HAP-1 (cell line): Measurements from ENCODE around the gene ZNF202.
"Not testable (repeated sequence)": the region's sequence is repeated elsewhere in the genome, so short reads cannot be mapped to it uniquely, and the experiment has no call there.

Experiments
- DNase-seq, 2 experiments: peaks; one replicate each; pipeline ENCODE4 v3.0.0-alpha.2; 2016 to 2020; ENCODE audit warnings: low spot score in 2 of 2
- H3K27me3 ChIP-seq: fragments of 250-450 bp; sonication (Bioruptor Pico); 2 replicates; pipeline ENCODE4 v1.5.1; 2020; ENCODE audit warnings: low read depth, mild to moderate bottlenecking, moderate library complexity
- H3K36me3 ChIP-seq: fragments of 250-450 bp; sonication (Bioruptor Pico); replicated peaks from 2 replicates; pipeline ENCODE4 v1.5.1; 2020; ENCODE audit warnings: mild to moderate bottlenecking
- H3K4me1 ChIP-seq: fragments of 250-450 bp; sonication (Bioruptor Pico); 2 replicates; pipeline ENCODE4 v1.5.1; 2020; ENCODE audit warnings: mild to moderate bottlenecking
- H3K4me3 ChIP-seq: fragments of 250-450 bp; sonication (Bioruptor Pico); 2 replicates; pipeline ENCODE4 v1.5.1; 2020; ENCODE audit warnings: mild to moderate bottlenecking, moderate library complexity
- H3K9me3 ChIP-seq: fragments of 250-450 bp; sonication (Bioruptor Pico); 2 replicates; pipeline ENCODE4 v1.5.1; 2020; ENCODE audit warnings: mild to moderate bottlenecking, moderate library complexity
- in situ Hi-C: fragments of 300-500 bp; cut with MboI; formaldehyde crosslinking; loops from 3 replicates; pipeline ENCODE4 v1.14.3; 2020; ENCODE audit warnings: low sequenced_read_pairs, inconsistent platforms, mixed read lengths

The ZNF202 gene

DNA sequence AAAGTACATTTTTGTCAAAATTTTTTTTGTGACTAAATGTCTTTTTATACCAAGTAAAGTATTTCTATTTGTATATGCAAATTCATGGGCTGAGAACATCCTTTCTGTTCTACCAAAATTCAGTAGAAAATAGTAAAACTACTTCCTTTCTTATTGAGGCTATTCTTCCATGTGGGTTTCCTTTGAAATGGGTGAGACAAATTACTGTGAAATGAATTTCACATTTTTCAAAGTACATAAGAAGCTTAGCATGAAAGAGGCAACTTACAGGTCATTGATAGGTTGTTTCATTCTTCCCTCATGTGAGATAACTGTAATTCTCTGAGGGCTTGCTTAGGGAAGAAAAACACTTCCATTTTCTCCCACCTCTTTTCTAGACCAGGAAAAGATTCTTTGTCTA lies 13.9 kb upstream of the ZNF202 start:
- Histone ChIP-seq H3K27me3 (peaks cover 10% of the 10 kb centered on the region), H3K4me3 (no peak overlapping the region), H3K4me1 (no peaks in the 10 kb centered on the region), H3K36me3 (no peaks in the 10 kb centered on the region), H3K9me3 (no peaks in the 10 kb centered on the region)
- no peak for DNase-seq
- in situ Hi-C loops: no loop called here

GRCh38 chr11:123754101-123754568 lies 12.7 kb upstream of the ZNF202 start, which contains the start of gene OR6X1:
Gene OR6X1, minus strand, starts transcription at chr11:123754518. Its CDS starts 0 bp downstream, at chr11:123754518.
- Histone ChIP-seq H3K4me3 (no peak within 1 kb of the TSS), H3K36me3 (no peaks in the 10 kb centered on the region), H3K4me1 (no peaks in the 10 kb centered on the region), H3K27me3 (peaks cover 10% of the 10 kb centered on the region), H3K9me3 (no peaks in the 10 kb centered on the region)
- in situ Hi-C loops: no loop called here
- no peak for DNase-seq

DNA sequence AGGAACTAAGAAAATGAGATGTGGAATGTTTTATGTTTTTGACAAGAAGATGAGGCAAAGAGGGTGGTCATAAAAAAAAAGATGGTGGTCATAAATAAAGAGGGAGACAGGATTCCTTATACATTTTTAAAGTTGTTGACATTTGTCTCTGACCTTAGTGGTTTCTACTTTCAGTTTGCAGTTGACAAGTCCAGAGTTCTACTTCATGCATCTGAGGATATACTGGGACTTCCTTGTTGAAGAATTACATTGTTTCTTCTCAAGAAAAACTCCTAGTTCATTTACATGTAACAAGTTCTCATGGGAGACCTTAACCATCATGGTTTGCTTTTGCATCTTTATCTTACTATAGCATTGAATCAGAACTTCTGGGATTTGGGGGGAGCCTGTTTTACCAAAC lies 11.7 kb upstream of the ZNF202 start:
- H3K4me1 ChIP-seq: no peaks in the 10 kb centered on the region
- peaks cover 9% of the 10 kb centered on the region for H3K27me3 ChIP-seq
- H3K36me3 ChIP-seq: no peaks in the 10 kb centered on the region
- DNase-seq: no peak
- H3K9me3 ChIP-seq: no peaks in the 10 kb centered on the region
- no peak overlapping the region for H3K4me3 ChIP-seq
- in situ Hi-C loops: no loop called here

- peaks cover 1% of the 10 kb centered on the region for H3K27me3 ChIP-seq
Observed at GRCh38 chr11:123751781-123752180, 10.3 kb upstream of the ZNF202 start.

GRCh38 chr11:123748349-123748748 lies 6.9 kb upstream of the ZNF202 start:
- DNase-seq, H3K4me1 ChIP-seq, H3K4me3 ChIP-seq, H3K9me3 ChIP-seq, H3K36me3 ChIP-seq, H3K27me3 ChIP-seq, in situ Hi-C loops: not testable (repeated sequence)

More at GRCh38 chr11:123751781-123752180, 10.3 kb upstream of the ZNF202 start:
- Histone ChIP-seq H3K36me3 (no peaks in the 10 kb centered on the region), H3K4me3 (no peak overlapping the region), H3K4me1 (no peaks in the 10 kb centered on the region), H3K9me3 (no peaks in the 10 kb centered on the region)
- DNase-seq: no peak
- in situ Hi-C loops: no loop called here

DNA sequence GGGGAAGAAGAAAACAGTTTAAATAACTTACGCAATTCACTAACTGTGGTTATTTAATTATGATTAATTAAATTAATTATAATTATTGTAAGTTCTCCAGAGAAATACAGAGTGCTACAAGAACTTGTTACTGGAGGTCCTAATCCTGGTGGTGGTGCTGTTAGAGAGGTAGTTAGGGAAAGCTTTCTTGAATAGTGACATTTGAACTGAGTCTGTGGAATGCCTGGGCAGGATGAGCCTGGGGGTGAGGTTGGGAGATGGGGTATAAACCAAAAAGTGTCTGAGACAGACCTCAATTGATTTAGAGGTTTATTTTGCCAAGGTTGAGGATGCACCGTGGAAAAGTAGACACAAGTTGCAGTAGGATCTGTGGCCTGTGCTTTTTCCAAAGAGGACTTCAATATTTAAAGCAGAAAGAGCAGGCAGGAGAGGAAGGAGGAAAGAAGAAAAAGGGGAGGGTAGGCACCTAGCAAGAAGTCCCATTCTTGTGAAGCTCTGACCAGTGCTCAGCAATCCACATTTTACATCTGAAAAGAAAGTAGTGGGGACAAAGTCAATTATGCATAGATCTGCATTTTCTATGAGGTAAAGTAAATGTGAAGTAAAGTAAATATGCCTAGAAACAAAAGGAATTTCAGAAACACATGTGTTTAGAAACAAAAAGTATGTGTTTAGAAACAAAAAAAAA lies 4.4 kb upstream of the ZNF202 start:
- no peaks in the 10 kb centered on the region for H3K27me3 ChIP-seq
- H3K9me3 ChIP-seq: no peaks in the 10 kb centered on the region
- no peak for DNase-seq
- H3K4me3 ChIP-seq: no peak overlapping the region
- peaks cover 12% of the 10 kb centered on the region for H3K4me1 ChIP-seq
- H3K36me3 ChIP-seq: no peaks in the 10 kb centered on the region
- in situ Hi-C loops: no loop called here

GRCh38 chr11:123742724-123743120 lies 1.3 kb upstream of the ZNF202 start:
- H3K27me3 ChIP-seq: no peaks in the 10 kb centered on the region
- H3K36me3 ChIP-seq: peaks cover 17% of the 10 kb centered on the region
- peaks cover 16% of the 10 kb centered on the region for H3K4me1 ChIP-seq
- H3K9me3 ChIP-seq: peaks cover 1% of the 10 kb centered on the region; the same call in 1 of the 2 replicates
- DNase-seq: no peak
- no peak overlapping the region for H3K4me3 ChIP-seq
- in situ Hi-C loops: no loop called here

DNA sequence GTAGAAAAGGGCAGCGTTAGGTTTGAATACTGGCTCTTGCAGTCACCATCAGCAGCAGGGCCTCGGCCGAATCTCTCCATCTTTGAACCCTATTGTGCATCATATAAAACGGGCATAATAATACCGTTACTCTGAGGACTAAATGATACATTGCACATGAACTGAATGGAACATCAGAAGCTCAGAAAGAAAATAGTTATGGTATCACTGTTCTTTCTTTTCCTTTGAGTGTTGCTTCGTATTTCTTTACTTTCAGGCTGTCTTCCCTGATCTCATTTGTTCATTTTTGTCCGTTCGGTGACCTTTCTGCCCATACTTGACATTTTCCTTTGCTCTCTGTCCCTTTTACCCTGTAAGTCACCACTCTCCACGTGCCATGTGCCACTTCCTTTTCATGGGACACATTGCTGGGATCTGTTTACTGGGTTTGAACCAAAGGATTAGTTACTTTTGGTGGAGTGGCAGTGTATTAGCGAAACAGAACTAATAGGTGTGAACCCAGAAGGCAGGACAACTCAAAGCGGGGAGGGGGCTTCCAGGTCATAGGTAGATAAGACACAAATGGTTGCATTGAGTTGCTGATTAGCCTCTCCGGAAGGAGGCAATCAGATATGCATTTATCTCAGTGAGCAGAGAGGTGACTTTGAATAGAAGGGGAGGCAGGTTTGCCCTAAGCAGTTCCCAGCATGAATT lies 717 bp upstream of the ZNF202 start:
- in situ Hi-C loops: no loop called here
- peak overlapping the region; percentile 84 for H3K4me3 ChIP-seq
- H3K9me3 ChIP-seq: peaks cover 7% of the 10 kb centered on the region; the same call in 1 of the 2 replicates
- no peaks in the 10 kb centered on the region for H3K27me3 ChIP-seq
- H3K4me1 ChIP-seq: peaks cover 16% of the 10 kb centered on the region
- H3K36me3 ChIP-seq: peaks cover 22% of the 10 kb centered on the region
- DNase-seq: no peak

GRCh38 chr11:123740787-123741158 lies 687 bp downstream of the ZNF202 start:
- Histone ChIP-seq H3K36me3 (peaks cover 32% of the 10 kb centered on the region), H3K9me3 (peaks cover 9% of the 10 kb centered on the region; the same call in 1 of the 2 replicates), H3K4me3 (peak overlapping the region; percentile 84), H3K4me1 (peaks cover 21% of the 10 kb centered on the region), H3K27me3 (no peaks in the 10 kb centered on the region)
- DNase-seq: no peak
- in situ Hi-C loops: no loop called here

DNA sequence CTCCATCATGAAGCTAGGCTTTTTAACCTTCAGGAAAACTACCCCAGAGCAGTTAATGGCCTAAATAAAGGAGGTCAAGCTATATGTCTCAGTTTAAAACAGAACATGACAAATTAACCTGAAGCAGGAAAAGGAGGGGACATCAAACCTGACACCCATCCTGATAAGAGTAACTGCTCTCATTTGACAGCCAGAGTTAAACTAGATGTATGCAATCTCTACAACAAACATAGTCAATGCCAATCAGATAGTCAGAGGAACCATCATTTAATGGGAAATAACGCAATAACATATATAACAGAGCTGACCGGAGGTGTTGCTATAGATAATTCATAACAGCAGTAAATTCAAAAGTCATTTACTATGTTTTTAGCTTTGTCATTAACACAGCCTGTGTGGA lies 3.1 kb downstream of the ZNF202 start:
- no peak overlapping the region for H3K4me3 ChIP-seq
- in situ Hi-C loops: no loop called here
- H3K36me3 ChIP-seq: peaks cover 43% of the 10 kb centered on the region
- H3K4me1 ChIP-seq: peaks cover 21% of the 10 kb centered on the region
- no peaks in the 10 kb centered on the region for H3K27me3 ChIP-seq
- DNase-seq: no peak
- peaks cover 9% of the 10 kb centered on the region; the same call in 1 of the 2 replicates for H3K9me3 ChIP-seq

GRCh38 chr11:123736769-123737168 lies 4.7 kb downstream of the ZNF202 start:
- Histone ChIP-seq H3K36me3 (peaks cover 43% of the 10 kb centered on the region), H3K27me3 (no peaks in the 10 kb centered on the region), H3K4me1 (peaks cover 10% of the 10 kb centered on the region), H3K4me3 (no peak overlapping the region), H3K9me3 (peaks cover 9% of the 10 kb centered on the region; the same call in 1 of the 2 replicates)
- in situ Hi-C loops: no loop called here
- DNase-seq: no peak

- in situ Hi-C loops: no loop called here
- H3K27me3 ChIP-seq: no peaks in the 10 kb centered on the region
- H3K4me1 ChIP-seq: no peaks in the 10 kb centered on the region
- peaks cover 69% of the 10 kb centered on the region for H3K36me3 ChIP-seq
- H3K4me3 ChIP-seq: no peak overlapping the region
- no peaks in the 10 kb centered on the region for H3K9me3 ChIP-seq
- DNase-seq: no peak
Observed at GRCh38 chr11:123729602-123730001, 11.9 kb downstream of the ZNF202 start.

DNA sequence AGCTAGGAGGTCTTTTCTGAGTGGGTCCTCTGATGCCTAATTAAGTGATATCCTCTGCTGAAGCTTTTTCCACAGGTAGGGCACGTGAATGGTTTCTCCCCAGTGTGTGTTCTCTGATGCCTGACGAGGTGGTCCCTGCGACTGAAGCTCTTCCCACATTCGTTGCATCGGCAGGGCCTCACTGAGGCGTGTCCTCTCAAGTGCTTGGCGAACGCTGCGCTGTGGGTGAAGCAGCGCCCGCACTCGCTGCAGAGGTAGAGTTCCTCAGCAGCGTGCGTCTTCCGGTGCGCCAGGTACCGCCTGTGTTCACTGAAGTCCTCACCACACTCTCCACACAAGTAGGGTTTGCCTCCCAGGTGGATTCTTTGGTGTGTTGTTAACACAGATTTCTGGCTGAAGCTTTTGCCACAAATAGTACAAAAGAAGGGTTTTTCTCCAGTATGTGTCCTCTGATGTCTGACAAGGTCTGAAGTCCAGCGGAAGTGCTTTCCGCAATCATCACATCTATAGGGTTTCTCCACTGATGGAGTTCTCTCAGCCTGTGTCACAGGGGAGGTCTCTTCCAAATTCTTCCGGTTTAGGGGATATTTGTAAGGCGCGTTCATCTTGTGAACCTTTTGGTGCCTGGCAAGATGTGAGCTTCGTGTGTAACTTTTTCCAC lies 15.3 kb downstream of the ZNF202 start:
- no peak overlapping the region for H3K4me3 ChIP-seq
- no peaks in the 10 kb centered on the region for H3K27me3 ChIP-seq
- DNase-seq: no peak
- in situ Hi-C loops: no loop called here
- H3K36me3 ChIP-seq: peaks cover 60% of the 10 kb centered on the region
- H3K4me1 ChIP-seq: no peaks in the 10 kb centered on the region
- no peaks in the 10 kb centered on the region for H3K9me3 ChIP-seq

DNA sequence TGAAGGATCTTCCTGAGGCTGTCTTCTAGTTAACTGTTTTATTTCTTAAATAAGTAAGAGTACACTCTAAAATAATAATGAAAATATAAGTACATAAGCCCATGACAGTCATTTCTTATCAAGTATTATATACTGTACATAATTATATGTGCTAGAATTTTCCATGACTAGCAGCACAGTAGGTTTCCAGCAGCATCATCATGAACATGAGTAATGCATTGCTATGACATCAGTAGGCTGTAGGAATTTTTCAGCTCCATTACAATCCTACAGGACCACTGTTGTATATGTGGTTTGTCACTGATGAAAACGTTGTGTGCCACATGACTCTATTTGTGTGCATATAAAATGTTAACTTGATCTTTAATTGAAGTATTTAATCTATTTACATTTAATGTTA lies 22.0 kb downstream of the ZNF202 start:
- Histone ChIP-seq H3K9me3 (no peaks in the 10 kb centered on the region), H3K36me3 (no peaks in the 10 kb centered on the region; the same call in 1 of the 2 replicates), H3K4me3 (no peak overlapping the region), H3K4me1 (no peaks in the 10 kb centered on the region), H3K27me3 (peaks cover 8% of the 10 kb centered on the region; the same call in 1 of the 2 replicates)
- no peak for DNase-seq
- in situ Hi-C loops: no loop called here
